SJCRH30 (cell line): ENCODE results near the gene ABTB1. TPM values are rescaled to one million over a fixed set of nuclear protein-coding genes. Genes with fewer than 3 reads are reported as not detected.
A peak's percentile ranks its signal among the peaks of the same experiment; 100 is the strongest.
"Not testable (repeated sequence)": the region's sequence is repeated elsewhere in the genome, so short reads cannot be mapped to it uniquely, and the experiment has no call there.

Source experiments
- DNase-seq, 2 experiments: peaks; one replicate each; pipeline ENCODE4 v3.0.0-alpha.2; 2015 to 2020
- H3K27ac ChIP-seq: fragments of 250-450 bp; sonication (Bioruptor Pico); 2 replicates; pipeline ENCODE4 v1.5.1; 2020; ENCODE audit warnings: mild to moderate bottlenecking, moderate library complexity
- H3K27me3 ChIP-seq: fragments of 250-450 bp; sonication (Bioruptor Pico); 2 replicates; pipeline ENCODE4 v1.5.1; 2020; ENCODE audit warnings: mild to moderate bottlenecking, moderate library complexity
- H3K36me3 ChIP-seq: fragments of 250-450 bp; sonication (Bioruptor Pico); 2 replicates; pipeline ENCODE4 v1.5.1; 2020; ENCODE audit warnings: mild to moderate bottlenecking, moderate library complexity
- H3K4me1 ChIP-seq: fragments of 250-450 bp; sonication (Bioruptor Pico); 2 replicates; pipeline ENCODE4 v1.5.1; 2020; ENCODE audit warnings: mild to moderate bottlenecking, moderate library complexity
- H3K4me3 ChIP-seq: fragments of 250-450 bp; sonication (Bioruptor Pico); 2 replicates; pipeline ENCODE4 v1.5.1; 2020; ENCODE audit warnings: mild to moderate bottlenecking, moderate library complexity
- H3K9me3 ChIP-seq: fragments of 250-450 bp; sonication (Bioruptor Pico); replicated peaks from 2 replicates; pipeline ENCODE4 v1.5.1; 2020; ENCODE audit warnings: mild to moderate bottlenecking, moderate library complexity
- total RNA-seq: library from RNA; depleted of rRNA; stranded (reverse); fragments of >200 nt; shearing (Covaris generic); gene quantifications from 2 replicates; pipeline ENCODE4 v1.2.3, GENCODE V29; 2014

ABTB1 gene
- total RNA-seq, 1 experiment from 2014 or later = 6.1 TPM

GRCh38 chr3:127640042-127640355 is 32.8 kb upstream of the ABTB1 start:
- Histone ChIP-seq H3K36me3 (no peaks in the 10 kb centered on the region), H3K9me3 (no peaks in the 10 kb centered on the region), H3K27me3 (no peaks in the 10 kb centered on the region), H3K4me1 (no peaks in the 10 kb centered on the region), H3K4me3 (no peak overlapping the region), H3K27ac (no peak overlapping the region)
- no peak for DNase-seq

DNA sequence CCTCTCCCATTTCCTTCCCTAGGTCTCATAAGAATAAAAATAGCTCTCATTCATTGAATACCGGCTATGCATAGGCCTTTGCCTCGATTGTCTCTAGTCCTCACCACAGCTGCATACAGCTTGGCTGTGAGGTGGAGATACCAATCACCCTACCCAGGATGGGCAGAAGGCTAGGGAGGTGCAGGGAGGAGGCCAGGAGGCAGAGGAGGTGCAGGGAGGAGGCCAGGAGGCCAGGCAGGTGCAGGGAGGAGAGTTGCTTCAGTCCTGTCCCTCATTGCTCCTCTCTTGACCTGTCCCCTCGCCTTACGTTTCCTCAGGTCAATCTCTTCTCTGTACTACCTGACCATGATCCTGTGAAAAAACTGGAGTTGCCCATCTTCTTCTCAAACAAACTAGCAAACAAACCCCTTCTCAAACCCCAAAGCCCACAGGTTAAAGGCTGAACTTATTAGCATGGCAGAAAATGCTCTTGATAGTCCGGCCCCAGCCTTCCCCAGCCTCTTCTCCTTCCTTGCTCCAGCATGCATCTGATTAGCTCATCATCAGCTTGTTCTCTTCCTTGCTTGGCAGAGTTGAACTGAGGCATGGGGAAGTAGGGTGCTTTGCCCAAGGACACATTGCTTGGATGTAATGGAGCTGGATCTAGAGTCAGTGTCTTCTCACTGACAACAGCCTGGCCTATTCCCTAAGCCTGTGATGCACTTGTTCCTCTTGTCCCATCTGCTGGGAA is 27.9 kb upstream of the ABTB1 start:
- Histone ChIP-seq H3K27ac (no peak overlapping the region), H3K27me3 (no peaks in the 10 kb centered on the region), H3K4me1 (no peaks in the 10 kb centered on the region), H3K9me3 (no peaks in the 10 kb centered on the region), H3K36me3 (no peaks in the 10 kb centered on the region), H3K4me3 (no peak overlapping the region)
- no peak for DNase-seq

DNA sequence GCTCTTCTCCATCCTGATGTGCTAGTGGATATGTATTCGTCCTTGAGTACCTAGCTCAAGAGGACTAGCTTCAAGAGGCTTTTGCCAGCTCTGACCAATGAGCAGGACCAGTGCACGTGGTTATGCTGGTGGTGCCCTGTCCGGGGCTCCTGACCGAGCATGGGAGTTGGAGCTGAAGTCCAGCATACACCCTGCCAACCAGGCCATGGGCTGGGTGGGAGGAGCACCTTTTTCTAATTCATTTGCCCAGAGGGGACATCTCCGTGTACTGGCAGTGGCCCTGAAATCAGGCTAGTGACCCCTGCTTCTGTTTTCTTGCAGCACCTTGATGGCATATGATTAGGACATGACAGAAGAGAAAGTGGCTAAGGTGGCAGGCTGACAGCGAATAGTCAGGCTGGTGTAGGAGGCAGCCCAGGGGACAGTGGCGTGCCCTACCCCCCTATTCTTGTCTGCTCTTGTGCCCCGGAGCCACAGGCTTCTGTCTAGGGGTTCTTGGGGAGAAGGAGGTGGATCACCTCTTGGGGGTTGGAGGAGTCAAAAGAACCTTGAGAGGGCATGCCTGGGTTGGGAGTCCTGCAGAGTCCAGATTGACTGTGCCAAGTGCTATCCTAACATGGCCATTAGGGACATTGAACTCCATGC is 27.3 kb upstream of the ABTB1 start:
- no peak overlapping the region for H3K27ac ChIP-seq
- H3K4me3 ChIP-seq = no peak overlapping the region
- no peaks in the 10 kb centered on the region for H3K36me3 ChIP-seq
- H3K9me3 ChIP-seq = no peaks in the 10 kb centered on the region
- H3K27me3 ChIP-seq = no peaks in the 10 kb centered on the region
- H3K4me1 ChIP-seq = no peaks in the 10 kb centered on the region
- DNase-seq = no peak

DNA sequence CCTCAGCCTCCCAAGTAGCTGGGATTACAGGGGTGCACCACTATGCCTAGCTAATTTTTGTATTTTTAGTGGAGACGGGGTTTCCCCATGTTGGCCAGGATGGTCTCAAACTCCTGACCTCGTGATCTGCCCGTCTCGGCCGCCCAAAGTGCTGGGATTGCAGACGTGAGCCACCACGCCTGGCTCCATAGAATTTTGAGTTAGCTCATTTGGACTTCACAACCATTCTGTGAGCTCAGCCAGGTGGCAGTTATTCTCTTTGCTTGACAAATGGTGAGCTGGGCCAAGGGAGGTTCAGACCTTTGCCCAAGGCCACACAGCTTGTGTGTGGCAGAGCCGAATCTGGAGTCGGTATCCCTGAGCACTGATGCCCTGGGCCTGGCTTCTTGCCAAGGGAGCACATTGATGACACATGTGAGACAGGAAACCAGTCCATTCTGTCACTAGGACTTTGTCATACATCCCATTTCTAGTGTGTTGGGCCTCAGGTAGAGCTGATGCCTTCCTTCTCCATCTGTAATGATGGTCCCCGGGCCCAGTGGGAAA is 26.2 kb upstream of the ABTB1 start:
- Histone ChIP-seq H3K36me3 (no peaks in the 10 kb centered on the region), H3K4me1 (no peaks in the 10 kb centered on the region)

DNA sequence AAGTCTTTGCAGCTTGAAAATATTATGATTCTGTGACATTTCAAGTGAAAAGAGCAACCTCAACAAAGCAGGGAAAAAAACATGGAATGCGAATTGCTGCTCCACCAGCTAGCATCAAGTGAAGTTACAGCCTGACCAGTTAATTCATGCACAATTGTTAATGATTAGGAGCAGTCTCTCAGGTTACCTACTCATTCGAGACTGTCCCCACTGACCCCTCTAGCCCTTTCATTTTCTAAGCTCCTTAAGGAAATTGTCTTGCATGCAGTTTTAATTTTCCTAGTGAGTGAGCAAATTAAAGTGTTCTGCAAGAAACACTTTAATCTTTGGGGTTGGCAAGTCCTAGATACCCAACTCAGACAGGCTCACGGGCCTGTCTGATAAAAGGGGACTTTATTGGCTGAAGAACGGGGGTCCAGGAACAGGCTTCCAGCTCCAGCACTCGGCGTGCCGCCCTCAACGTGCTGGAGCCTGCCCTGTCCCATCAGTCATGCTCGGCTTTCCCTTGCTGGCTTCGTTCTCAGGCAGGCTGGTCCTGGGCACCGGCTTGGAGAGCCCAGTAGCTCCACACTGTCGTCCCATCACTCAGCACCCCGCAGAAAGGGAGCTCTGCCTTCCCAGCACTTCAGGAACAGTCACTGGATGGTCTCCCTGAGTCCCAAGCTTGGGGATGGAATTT is 25.4 kb upstream of the ABTB1 start:
- Histone ChIP-seq H3K27me3 (no peaks in the 10 kb centered on the region), H3K9me3 (no peaks in the 10 kb centered on the region), H3K27ac (no peak overlapping the region), H3K4me1 (peaks cover under 1% of the 10 kb centered on the region; the same call in 1 of the 2 replicates), H3K36me3 (no peaks in the 10 kb centered on the region), H3K4me3 (no peak overlapping the region)
- DNase-seq = no peak

More for the DNA sequence above, 26.2 kb upstream of the ABTB1 start:
- H3K9me3 ChIP-seq = no peaks in the 10 kb centered on the region
- no peaks in the 10 kb centered on the region for H3K27me3 ChIP-seq
- no peak for DNase-seq
- no peak overlapping the region for H3K27ac ChIP-seq
- H3K4me3 ChIP-seq = no peak overlapping the region

- Histone ChIP-seq H3K4me3 (no peak overlapping the region), H3K9me3 (no peaks in the 10 kb centered on the region), H3K27me3 (no peaks in the 10 kb centered on the region), H3K36me3 (no peaks in the 10 kb centered on the region), H3K4me1 (peaks cover 3% of the 10 kb centered on the region; the same call in 1 of the 2 replicates), H3K27ac (no peak overlapping the region)
- DNase-seq = no peak
Measured at GRCh38 chr3:127647845-127648204, 24.9 kb upstream of the ABTB1 start.

DNA sequence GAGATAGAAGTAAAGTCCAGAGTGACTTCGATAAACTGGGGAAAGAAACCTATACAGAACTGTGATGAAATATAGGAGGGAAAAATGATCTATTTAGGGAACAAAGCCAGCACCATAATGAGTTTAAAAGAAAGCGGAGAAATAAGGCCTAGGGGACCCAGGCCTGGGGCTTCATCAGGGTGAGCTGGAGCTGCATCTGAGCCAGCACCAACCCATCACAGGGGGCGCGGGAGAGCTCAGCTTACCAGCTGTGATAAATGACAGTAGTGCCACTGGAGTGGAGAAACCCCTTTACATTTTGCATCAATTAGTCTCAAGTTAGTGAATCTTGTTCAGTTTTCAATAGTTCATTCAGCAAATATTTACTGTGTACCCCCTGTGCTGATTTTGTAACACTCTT is 22.5 kb upstream of the ABTB1 start:
- Histone ChIP-seq H3K4me1 (peaks cover 6% of the 10 kb centered on the region), H3K36me3 (no peaks in the 10 kb centered on the region), H3K9me3 (no peaks in the 10 kb centered on the region), H3K27ac (no peak overlapping the region), H3K27me3 (no peaks in the 10 kb centered on the region), H3K4me3 (no peak overlapping the region)
- no peak for DNase-seq

DNA sequence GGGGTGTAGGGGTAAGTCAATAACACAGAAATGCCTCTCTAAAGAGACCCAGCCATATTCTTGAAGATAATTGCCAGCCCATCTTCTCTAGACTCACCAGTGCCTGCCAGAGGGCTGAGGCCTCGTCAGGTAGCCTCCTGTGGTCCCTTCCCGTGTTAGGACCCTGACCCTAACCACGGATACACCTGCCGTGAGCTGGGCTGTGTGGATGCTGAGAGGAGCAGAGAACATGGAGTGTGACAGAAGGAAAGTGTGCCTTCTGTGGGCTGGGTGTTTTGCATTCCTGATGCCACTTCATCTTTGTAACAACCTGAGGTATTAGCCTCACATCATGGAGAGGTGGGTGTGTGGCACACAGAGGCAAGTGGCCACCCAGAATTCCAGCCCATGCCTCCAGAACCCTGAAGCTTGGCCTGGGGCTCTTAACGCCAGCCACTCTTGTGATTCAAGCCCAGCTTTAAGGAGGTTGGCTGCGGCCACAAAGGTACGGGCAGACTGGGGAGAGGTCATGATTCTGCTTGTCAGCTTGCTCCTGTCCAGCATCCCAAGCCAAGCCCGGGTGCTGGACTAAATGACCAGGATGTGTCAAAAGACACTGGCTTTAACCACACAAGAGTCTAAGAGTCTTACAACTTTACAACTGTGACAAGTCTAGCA is 21.1 kb upstream of the ABTB1 start:
- Histone ChIP-seq H3K9me3 (no peaks in the 10 kb centered on the region), H3K36me3 (no peaks in the 10 kb centered on the region), H3K27ac (no peak overlapping the region), H3K4me3 (no peak overlapping the region), H3K4me1 (peaks cover 18% of the 10 kb centered on the region), H3K27me3 (no peaks in the 10 kb centered on the region)
- no peak for DNase-seq

DNA sequence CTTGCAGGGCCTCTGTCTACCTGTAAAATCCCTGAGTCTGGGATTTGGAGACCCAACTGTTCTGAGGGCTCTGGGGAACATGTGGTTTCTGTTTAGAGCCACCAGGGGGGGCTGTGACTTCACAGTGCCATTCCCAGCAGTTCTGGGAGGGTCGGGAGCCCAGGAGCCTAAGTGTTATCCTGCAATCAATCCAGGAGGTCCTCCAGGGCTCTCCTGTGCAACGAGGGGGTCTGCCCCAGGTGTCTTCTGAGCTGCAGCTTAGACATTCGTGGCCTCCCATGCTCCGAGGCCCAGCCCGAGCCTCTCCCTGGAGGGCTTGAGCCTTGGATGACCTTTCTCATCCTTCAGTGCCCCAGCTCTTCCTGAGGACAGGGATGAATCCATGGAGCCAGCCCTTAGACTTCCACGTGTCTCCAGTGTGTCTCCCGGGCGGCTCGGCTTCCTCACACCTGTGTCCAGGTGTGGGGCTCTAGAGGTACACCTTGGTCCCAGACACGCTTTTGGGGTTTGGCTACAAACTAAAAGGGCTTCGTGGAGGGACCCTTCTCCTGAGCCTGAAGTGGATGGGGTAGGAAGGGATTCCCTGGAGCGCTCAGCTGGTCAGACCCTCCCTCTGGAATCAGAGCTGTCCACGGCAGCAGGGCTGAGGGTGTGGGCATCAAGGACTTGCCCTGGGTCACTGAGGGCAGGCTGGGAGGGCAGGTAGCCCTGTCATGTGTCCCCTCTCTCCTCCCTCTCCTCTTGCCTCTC is 20.3 kb upstream of the ABTB1 start:
- DNase-seq = peak; percentile 66 to 90
- Histone ChIP-seq H3K4me1 (peaks cover 18% of the 10 kb centered on the region), H3K4me3 (no peak overlapping the region), H3K9me3 (no peaks in the 10 kb centered on the region), H3K36me3 (no peaks in the 10 kb centered on the region), H3K27me3 (no peaks in the 10 kb centered on the region), H3K27ac (no peak overlapping the region)

DNA sequence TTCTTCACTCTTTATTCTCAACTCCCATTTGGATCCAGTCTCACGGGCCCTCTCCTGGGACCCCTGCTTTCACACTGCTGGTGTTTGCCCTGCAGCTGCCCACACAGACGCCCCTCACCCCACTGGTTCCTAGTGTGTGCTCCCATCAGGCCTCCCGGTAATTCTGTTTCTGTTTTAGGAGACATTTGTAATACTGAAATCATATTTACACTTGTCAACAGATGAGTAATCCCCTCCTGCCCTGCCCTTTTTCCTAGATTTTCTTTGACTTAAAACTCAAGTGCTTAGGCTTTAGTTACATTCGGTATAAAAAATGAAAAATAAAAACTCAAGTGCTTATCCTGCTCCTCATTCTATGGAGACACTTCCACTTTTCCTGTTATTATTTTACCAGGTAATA is 18.4 kb upstream of the ABTB1 start:
- Histone ChIP-seq H3K27me3 (no peaks in the 10 kb centered on the region), H3K4me1 (peaks cover 21% of the 10 kb centered on the region), H3K27ac (no peak overlapping the region), H3K4me3 (no peak overlapping the region), H3K36me3 (no peaks in the 10 kb centered on the region), H3K9me3 (no peaks in the 10 kb centered on the region)
- DNase-seq = no peak

GRCh38 chr3:127654993-127655392 is 17.8 kb upstream of the ABTB1 start:
- H3K27me3 ChIP-seq, DNase-seq, H3K36me3 ChIP-seq, H3K4me3 ChIP-seq, H3K27ac ChIP-seq, H3K9me3 ChIP-seq: not testable (repeated sequence)
- peaks cover 26% of the 10 kb centered on the region for H3K4me1 ChIP-seq

DNA sequence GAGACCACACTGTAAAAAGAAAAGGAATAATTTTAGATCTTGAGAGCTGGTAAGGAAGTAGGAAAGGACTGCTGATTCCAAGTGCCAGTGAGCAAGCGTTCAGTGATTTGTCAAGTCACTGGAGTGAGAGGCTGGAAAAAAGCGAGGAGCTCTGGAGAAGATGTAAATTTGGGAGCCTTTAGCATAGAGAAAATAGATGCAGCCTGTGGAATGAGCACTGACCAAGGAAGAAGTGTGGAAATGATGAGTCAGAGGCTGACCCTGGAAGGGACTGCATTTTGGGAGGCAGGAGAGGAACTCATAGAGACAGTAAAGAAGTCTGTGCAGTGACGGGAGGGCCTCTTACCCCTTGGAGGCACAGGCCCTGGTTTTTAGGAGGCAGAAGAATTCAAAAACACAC is 17.1 kb upstream of the ABTB1 start:
- Histone ChIP-seq H3K27me3 (no peaks in the 10 kb centered on the region), H3K27ac (0 out of 2 replicates have a peak overlapping the region, but pooled peaks have one; percentile 9), H3K4me1 (peaks cover 26% of the 10 kb centered on the region), H3K9me3 (no peaks in the 10 kb centered on the region), H3K36me3 (no peaks in the 10 kb centered on the region), H3K4me3 (no peak overlapping the region)
- peak; percentile 32 to 61 for DNase-seq

GRCh38 chr3:127656906-127657305 is 15.8 kb upstream of the ABTB1 start:
- H3K27ac ChIP-seq = no peak overlapping the region
- DNase-seq = no peak

GRCh38 chr3:127658234-127658633 is 14.5 kb upstream of the ABTB1 start:
- Histone ChIP-seq H3K27me3 (no peaks in the 10 kb centered on the region), H3K9me3 (no peaks in the 10 kb centered on the region), H3K4me3 (no peak overlapping the region), H3K4me1 (peaks cover 22% of the 10 kb centered on the region), H3K36me3 (no peaks in the 10 kb centered on the region), H3K27ac (no peak overlapping the region)
- DNase-seq = no peak

More at GRCh38 chr3:127656906-127657305, 15.8 kb upstream of the ABTB1 start:
- no peaks in the 10 kb centered on the region for H3K36me3 ChIP-seq
- no peak overlapping the region for H3K4me3 ChIP-seq
- no peaks in the 10 kb centered on the region for H3K27me3 ChIP-seq
- H3K4me1 ChIP-seq = peaks cover 26% of the 10 kb centered on the region
- H3K9me3 ChIP-seq = no peaks in the 10 kb centered on the region
